ENCODE measurements around the gene RAB13. TPM values are rescaled to one million over a fixed set of nuclear protein-coding genes. Genes with fewer than 3 reads are reported as not detected.

The RAB13 gene
- total and polyA plus RNA-seq, 2 of the 13 experiments (the other 11 are each of a cell fraction or from before 2014, with no cell fraction given), result 15.9 to 24.7 TPM

DNA sequence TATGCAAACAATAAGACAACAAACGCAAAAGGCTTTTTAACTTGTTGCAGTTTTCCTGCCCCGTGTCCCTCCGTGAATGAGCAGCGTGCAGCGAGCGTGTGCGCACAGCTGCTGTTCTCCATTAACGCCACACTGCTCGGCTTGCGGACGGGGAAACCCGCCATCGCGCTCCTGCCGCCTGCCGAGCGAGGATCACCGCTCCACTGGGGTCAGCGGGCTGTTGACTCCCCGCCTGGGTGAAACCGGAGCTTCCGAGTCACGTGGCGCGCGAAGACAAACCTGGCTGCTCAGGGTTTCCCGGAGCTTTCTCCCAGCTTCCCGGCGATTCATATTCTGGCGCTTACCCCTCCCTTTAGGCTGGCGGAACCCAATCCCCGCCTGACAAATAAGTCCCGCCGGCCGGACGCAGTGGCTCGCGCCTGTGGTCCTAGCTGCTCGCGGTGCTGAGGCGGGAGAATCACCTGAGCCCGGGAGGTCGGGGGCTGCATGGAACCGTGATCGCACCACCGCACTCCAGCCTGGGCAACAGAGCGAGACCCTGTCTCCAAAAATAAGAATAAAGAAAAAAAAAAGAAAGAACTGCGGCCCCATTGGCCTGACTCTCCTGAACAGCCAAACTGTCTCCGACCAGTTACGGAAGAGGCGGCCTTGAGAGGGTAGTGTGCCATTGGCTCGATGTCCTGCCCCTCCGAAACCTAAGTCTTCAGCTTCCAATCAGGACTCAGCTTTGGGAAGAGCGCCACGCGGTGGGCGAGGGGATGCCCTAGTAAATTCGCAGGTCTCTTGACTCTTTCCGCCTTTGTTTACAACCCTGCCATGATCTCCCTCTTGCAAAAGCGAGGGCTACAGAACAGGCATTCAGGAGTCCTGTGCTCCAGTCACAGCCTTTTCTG lies 18.8 kb downstream of the RAB13 start, which contains the start of gene CREB3L4 (continued):
- TF ChIP-seq, protein P1, sequence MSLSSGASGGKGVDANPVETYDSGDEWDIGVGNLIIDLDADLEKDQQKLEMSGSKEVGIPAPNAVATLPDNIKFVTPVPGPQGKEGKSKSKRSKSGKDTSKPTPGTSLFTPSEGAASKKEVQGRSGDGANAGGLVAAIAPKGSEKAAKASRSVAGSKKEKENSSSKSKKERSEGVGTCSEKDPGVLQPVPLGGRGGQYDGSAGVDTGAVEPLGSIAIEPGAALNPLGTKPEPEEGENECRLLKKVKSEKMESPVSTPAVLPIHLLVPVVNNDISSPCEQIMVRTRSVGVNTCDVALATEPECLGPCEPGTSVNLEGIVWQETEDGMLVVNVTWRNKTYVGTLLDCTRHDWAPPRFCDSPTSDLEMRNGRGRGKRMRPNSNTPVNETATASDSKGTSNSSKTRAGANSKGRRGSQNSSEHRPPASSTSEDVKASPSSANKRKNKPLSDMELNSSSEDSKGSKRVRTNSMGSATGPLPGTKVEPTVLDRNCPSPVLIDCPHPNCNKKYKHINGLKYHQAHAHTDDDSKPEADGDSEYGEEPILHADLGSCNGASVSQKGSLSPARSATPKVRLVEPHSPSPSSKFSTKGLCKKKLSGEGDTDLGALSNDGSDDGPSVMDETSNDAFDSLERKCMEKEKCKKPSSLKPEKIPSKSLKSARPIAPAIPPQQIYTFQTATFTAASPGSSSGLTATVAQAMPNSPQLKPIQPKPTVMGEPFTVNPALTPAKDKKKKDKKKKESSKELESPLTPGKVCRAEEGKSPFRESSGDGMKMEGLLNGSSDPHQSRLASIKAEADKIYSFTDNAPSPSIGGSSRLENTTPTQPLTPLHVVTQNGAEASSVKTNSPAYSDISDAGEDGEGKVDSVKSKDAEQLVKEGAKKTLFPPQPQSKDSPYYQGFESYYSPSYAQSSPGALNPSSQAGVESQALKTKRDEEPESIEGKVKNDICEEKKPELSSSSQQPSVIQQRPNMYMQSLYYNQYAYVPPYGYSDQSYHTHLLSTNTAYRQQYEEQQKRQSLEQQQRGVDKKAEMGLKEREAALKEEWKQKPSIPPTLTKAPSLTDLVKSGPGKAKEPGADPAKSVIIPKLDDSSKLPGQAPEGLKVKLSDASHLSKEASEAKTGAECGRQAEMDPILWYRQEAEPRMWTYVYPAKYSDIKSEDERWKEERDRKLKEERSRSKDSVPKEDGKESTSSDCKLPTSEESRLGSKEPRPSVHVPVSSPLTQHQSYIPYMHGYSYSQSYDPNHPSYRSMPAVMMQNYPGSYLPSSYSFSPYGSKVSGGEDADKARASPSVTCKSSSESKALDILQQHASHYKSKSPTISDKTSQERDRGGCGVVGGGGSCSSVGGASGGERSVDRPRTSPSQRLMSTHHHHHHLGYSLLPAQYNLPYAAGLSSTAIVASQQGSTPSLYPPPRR (CRISPR knock-in tag; IDR thresholded peaks at IDR 0.05; ENCODE audit: borderline replicate concordance), result no peak; the same call in 1 of the 2 replicates
- TF ChIP-seq FOXO4 (CRISPR knock-in tag; conservative IDR thresholded peaks at IDR 0.05) (no peak), ZNF274 (CRISPR knock-in tag; IDR thresholded peaks at IDR 0.05) (peak; percentile 88; the same call in 1 of the 2 replicates), DMAP1 (CRISPR knock-in tag; IDR thresholded peaks at IDR 0.05) (peak; percentile 82), RERE (CRISPR knock-in tag; IDR thresholded peaks at IDR 0.05; ENCODE audit: low read depth) (peak; percentile 52; the same call in 1 of the 2 replicates), ZNF773 (CRISPR knock-in tag; IDR thresholded peaks at IDR 0.05; ENCODE audit: borderline replicate concordance) (peak; percentile 84), IKZF1 (IDR thresholded peaks at IDR 0.05) (no peak), ZNF12 (CRISPR knock-in tag; IDR thresholded peaks at IDR 0.05) (no peak), MBNL3 (CRISPR knock-in tag; conservative IDR thresholded peaks at IDR 0.05) (no peak), ZNF430 (CRISPR knock-in tag; IDR thresholded peaks at IDR 0.05) (peak; percentile 85; the same call in 1 of the 2 replicates), DNMT3B (CRISPR knock-in tag; conservative IDR thresholded peaks at IDR 0.05) (no peak), ASH2L (IDR thresholded peaks at IDR 0.05; ENCODE audit: insufficient read length, low read depth, low read length) (peak; percentile 81), RBM22 (optimal IDR thresholded peaks at IDR 0.05; ENCODE audit: low read length) (no peak), RARG (CRISPR knock-in tag; IDR thresholded peaks at IDR 0.05; ENCODE audit: low read depth) (peak; percentile 83; the same call in 1 of the 2 replicates)
- TF ChIP-seq, protein P2, sequence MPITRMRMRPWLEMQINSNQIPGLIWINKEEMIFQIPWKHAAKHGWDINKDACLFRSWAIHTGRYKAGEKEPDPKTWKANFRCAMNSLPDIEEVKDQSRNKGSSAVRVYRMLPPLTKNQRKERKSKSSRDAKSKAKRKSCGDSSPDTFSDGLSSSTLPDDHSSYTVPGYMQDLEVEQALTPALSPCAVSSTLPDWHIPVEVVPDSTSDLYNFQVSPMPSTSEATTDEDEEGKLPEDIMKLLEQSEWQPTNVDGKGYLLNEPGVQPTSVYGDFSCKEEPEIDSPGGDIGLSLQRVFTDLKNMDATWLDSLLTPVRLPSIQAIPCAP (CRISPR knock-in tag; IDR thresholded peaks at IDR 0.05; ENCODE audit: low read depth), result 0 out of 2 replicates have a peak, but pooled peaks have one; percentile 37
